SK-N-MC (cell line): ENCODE data around the gene OSGIN1.

Experiments
- DNase-seq: peaks from one replicate; pipeline ENCODE4 v3.0.0-alpha.2; 2011; ENCODE audit warnings: low read depth, low spot score
- H3K27ac ChIP-seq: fragments of 200-600 bp; sonication (generic); 2 replicates; pipeline ENCODE4 v1.5.1; 2016; ENCODE audit warnings: mixed run types
- H3K36me3 ChIP-seq: fragments of 200-600 bp; sonication (generic); 2 replicates; pipeline ENCODE4 v1.6.1; 2017; ENCODE audit warnings: antibody characterized with exemption, low read length, mixed read lengths; ENCODE audit not compliant: insufficient read depth
- H3K4me3 ChIP-seq: fragments of 200-600 bp; sonication (generic); 2 replicates; pipeline ENCODE4 v1.5.1; 2016
- H3K9ac ChIP-seq: fragments of 200-600 bp; sonication (generic); 2 replicates; pipeline ENCODE4 v1.8.0; 2017; ENCODE audit warnings: mixed run types, mixed read lengths; ENCODE audit not compliant: insufficient read length
- H3K9me3 ChIP-seq: fragments of 200-600 bp; sonication (generic); 2 replicates; pipeline ENCODE4 v1.6.1; 2017; ENCODE audit warnings: low read depth, mild to moderate bottlenecking, antibody characterized with exemption, low read length, moderate library complexity, mixed read lengths
- EZH2 ChIP-seq: fragments of 200-600 bp; sonication (generic); IDR thresholded peaks from one replicate; pipeline ENCODE4 v1.6.1; 2017; ENCODE audit warnings: antibody characterized with exemption
- FOXP2 ChIP-seq: optimal IDR thresholded peaks from 2 replicates; pipeline ENCODE3; 2011; ENCODE audit warnings: mild to moderate bottlenecking, moderate library complexity; ENCODE audit not compliant: insufficient read depth; ENCODE audit errors: extremely low read length, control extremely low read depth
- POLR2AphosphoS5 ChIP-seq: IDR thresholded peaks from 2 replicates; pipeline ENCODE4 v1.6.1; 2012; ENCODE audit warnings: mild to moderate bottlenecking, low read depth, low read length, borderline replicate concordance

Gene OSGIN1

DNA sequence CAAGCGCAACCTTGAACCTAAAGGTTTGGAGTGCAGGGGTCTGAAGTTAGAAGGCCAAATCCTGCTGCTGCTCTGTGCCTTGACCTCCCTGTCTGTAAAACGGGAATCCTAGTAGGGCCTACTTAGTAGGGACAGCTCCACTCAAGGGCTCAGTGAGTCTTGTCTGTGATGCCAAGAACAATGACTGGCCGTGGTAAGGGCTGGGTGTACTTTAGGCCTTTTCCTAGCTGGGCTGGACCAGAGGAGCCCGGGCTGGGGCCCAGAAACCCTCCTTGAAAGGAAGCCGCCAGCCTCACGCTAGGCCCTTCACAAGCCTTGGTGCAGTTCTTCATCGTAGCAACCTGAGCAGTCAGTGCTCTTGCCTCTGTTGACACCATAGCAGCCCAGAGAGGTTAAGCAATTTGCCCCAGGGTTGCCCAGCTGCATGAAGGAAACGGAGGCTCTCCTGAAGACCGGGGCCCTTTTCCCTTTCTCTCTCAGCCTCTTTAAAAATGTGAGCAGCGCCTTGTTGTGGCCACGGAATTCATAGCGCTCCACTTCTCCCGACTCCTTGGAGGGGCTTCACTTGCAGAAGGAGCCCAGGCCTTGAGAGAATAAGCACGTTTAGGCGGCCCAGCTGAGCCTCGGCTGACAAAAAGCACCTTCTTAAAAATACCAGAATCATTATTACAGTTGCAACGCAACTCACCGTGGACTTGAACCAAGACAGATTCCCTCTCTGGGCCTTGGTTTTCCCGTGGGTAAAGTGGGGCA is 19.4 kb downstream of the OSGIN1 start:
- no peak for TF ChIP-seq FOXP2
- TF ChIP-seq EZH2: no peak
- TF ChIP-seq POLR2AphosphoS5: no peak

DNA sequence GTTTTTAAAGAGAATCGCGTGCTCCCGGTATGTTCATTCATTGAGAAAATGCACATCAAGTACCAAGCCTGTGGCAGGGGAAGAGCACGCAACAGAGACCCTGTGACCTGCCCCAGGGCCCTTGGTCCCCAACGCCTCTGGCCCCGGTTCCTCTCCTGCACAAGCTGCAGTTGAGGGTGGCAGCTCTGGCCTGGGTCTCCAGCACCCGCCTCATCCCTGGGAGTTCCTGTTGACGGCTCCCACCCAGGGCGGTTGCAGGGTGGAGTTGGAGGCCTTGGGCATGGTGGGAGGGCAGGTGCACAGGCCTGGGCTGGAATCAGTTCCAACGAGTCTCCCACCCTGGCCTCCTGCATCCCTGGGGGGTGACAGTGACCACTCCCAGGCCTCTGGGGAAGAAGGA is 20.0 kb downstream of the OSGIN1 start:
- Histone ChIP-seq H3K9me3 (no peaks in the 10 kb centered on the region), H3K36me3 (no peaks in the 10 kb centered on the region), H3K27ac (no peak overlapping the region), H3K9ac (no peak overlapping the region), H3K4me3 (no peak overlapping the region)
- TF ChIP-seq EZH2 (no peak), POLR2AphosphoS5 (no peak), FOXP2 (no peak)
- no peak for DNase-seq

More for the DNA sequence above, 19.4 kb downstream of the OSGIN1 start:
- H3K4me3 ChIP-seq: no peak overlapping the region
- H3K9ac ChIP-seq: no peak overlapping the region
- no peak overlapping the region for H3K27ac ChIP-seq
- H3K36me3 ChIP-seq: no peaks in the 10 kb centered on the region
- no peaks in the 10 kb centered on the region for H3K9me3 ChIP-seq
- no peak for DNase-seq

DNA sequence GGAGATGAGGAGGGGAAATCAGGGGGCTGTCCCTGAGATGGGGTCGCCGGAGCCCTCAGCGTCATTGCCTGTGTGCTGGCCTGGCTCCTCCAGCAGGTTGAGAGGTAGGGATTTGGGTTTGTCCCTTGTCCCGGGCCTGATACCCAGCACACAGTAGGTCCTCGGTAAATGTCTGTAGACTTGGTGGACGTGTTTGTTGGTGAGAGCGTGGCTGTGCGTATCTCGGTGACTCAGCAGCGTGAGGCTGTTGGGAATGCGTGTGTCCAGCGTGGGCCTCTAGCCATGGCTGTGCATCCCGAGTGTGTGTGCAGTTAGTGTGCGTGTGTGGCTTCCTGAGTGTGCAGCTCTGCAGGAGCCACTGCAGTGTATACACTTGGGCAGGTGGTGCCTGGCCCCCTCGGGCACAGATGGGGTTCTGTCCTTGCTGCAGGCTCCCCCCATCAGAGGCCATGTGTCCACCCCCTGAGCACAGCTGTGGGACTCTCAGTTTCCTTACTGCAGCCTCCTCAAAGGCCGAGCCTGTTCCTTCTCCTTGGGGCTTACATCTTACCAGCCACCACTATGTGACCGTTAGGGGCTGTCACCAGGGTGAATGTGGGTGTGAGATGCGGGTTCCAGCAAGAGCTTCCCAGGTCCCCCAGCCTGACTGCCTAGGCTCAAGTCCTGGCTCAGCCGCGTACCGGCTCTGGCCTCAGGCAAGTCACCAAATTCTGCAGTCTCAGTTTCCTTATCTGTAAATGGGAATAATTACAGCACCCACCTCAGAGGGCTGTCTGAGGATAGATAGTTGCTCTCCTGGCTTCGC is 20.7 kb downstream of the OSGIN1 start:
- no peak overlapping the region for H3K9ac ChIP-seq
- DNase-seq: no peak
- TF ChIP-seq EZH2 (no peak), FOXP2 (no peak), POLR2AphosphoS5 (no peak)
- no peak overlapping the region for H3K27ac ChIP-seq
- H3K4me3 ChIP-seq: no peak overlapping the region
- no peaks in the 10 kb centered on the region for H3K36me3 ChIP-seq
- H3K9me3 ChIP-seq: no peaks in the 10 kb centered on the region

DNA sequence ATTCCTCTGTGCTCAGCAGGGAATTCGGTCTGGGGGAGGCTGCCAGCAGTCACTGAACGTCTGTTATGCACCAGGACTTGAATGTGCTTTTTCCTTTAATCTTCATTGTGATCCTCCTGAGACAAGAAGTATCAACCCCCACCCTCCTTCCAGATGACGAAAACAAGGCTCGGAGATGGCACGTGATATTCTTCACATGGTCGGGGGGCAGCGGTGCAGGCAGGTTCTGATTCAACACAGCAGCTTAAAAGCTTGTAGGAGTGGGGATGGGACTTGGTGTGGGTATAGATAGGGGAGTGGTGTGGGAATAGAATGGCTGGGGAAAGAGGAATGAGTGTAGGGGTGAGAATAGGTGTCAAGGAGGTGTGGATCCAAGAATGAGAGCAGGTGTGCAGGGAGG is 21.4 kb downstream of the OSGIN1 start:
- H3K9ac ChIP-seq: no peak overlapping the region
- no peak for TF ChIP-seq POLR2AphosphoS5
- no peaks in the 10 kb centered on the region for H3K9me3 ChIP-seq
- no peaks in the 10 kb centered on the region for H3K36me3 ChIP-seq
- H3K4me3 ChIP-seq: no peak overlapping the region
- DNase-seq: no peak
- H3K27ac ChIP-seq: no peak overlapping the region

DNA sequence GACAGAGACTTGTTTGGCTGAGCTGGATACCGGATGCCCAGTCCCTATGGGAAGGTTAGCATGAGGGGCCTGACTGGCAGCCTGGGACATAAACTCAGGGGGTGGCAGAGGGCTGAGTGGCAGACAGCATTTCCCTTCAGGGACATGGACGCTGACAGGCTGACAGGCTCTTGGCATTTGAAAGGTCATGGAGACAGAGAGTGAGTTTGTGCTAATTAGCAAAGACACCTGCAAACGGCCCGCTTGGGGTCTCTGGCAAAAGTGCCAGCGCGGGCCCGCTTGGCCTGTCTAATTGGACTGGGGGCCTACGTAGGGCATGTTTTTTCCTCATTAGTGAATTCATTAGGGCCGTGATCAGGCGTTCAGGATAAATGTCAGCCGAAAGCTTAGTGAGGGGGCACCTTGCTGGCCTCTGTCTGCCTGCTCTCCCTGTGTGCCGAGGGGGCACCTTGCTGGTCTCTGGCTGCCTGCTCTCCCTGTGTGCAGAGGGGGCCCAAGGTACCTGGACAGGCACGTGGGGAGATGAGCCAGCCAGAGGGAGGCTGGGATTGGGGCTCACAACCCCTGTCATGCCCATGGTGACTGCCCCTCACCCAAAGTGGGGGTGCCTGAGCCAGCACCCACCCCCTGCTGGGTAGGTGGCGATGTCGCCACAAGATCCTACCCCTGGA is 22.7 kb downstream of the OSGIN1 start:
- no peak for DNase-seq
- no peak for TF ChIP-seq EZH2
- no peak for TF ChIP-seq POLR2AphosphoS5
- no peak for TF ChIP-seq FOXP2
- H3K9ac ChIP-seq: no peak overlapping the region
- H3K9me3 ChIP-seq: no peaks in the 10 kb centered on the region
- no peak overlapping the region for H3K4me3 ChIP-seq
- H3K27ac ChIP-seq: no peak overlapping the region
- H3K36me3 ChIP-seq: no peaks in the 10 kb centered on the region

DNA sequence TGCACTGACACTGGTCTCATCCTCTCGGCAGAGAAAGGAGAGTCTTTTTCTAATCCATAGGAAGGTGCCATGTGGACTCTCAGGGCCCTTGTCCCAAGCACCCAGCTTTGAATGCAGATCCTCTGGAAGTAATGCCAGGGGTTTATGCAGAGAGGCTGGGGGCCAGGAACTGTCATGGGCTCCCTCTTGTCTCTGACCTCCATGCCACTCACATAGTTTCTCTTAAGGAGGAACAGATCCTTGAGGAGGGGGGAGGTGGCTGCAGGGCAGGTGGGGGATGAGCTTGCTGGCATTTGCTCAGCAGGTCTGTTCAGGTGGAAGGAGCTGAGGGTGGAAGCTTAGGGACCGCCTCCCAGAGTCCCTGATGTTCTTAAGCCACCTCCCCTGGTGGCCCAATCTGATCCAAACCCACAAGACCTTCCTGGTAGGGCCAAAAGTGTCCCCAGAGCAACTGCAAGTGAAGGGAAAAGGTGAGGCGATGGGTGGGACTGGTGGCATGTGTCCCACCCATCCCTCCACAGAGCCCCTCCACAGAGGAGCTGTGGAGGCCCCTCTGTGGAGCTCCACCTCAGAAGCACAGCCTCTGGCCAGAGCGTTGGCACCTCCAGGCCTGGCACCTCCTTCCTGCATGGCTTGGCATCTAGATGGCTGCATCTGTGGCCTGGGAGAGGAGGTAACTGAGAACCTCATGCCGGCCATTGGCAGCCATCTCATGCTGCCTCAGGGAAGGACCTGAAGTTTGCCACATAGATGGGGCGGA is 24.2 kb downstream of the OSGIN1 start:
- Histone ChIP-seq H3K27ac (no peak overlapping the region), H3K9me3 (no peaks in the 10 kb centered on the region), H3K4me3 (no peak overlapping the region), H3K36me3 (no peaks in the 10 kb centered on the region), H3K9ac (no peak overlapping the region)
- TF ChIP-seq EZH2: no peak
- no peak for TF ChIP-seq POLR2AphosphoS5
- no peak for TF ChIP-seq FOXP2
- no peak for DNase-seq

DNA sequence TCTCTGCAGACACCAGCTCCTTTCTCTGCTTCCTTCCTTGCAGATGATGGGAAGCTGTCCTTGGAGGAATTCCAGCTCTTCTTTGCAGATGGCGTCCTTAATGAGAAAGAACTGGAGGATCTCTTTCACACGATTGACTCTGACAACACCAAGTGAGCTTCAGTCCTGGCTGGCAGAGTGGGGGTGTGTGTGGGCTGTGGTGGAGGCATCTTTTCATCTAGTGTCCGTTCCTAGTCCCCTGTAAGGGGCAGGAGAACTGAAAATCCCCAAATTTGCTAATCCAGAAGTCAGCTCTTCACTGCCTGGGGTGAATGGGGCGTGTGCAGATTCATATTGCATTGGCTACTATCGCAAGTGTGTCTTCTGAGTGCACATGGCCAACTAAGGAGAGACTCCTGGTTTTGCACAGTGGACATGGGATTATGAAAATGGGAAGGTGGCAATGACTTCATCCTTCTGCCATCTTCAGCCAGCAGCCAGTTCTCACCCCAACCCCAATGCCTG is 25.4 kb downstream of the OSGIN1 start:
- DNase-seq: no peak
- Histone ChIP-seq H3K4me3 (no peak overlapping the region), H3K9ac (no peak overlapping the region), H3K36me3 (no peaks in the 10 kb centered on the region), H3K27ac (no peak overlapping the region), H3K9me3 (no peaks in the 10 kb centered on the region)
- no peak for TF ChIP-seq POLR2AphosphoS5
- TF ChIP-seq FOXP2: no peak
- no peak for TF ChIP-seq EZH2

DNA sequence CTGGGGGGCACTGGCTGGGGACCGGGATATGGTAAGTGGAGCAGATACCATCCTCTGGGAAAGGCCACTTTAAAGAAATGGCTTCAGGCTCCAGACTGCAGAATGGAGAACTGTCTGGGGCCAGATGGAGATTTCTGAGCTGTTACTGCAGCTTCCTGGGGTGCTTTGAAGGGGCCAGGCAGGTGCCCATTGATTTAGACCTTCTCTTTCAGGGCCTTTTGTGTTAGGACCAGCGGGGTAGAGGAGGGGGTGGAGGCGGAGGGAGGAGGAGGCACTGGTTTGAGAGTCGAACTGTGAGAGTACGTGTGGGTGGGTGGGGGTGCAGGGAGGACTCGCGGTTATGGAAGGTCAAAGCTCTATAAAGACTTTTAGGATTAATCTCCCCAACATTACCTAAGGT is 26.4 kb downstream of the OSGIN1 start:
- TF ChIP-seq POLR2AphosphoS5: no peak
- TF ChIP-seq FOXP2: no peak
- TF ChIP-seq EZH2: no peak
- no peak overlapping the region for H3K4me3 ChIP-seq
- no peak for DNase-seq

More for the DNA sequence above, 26.4 kb downstream of the OSGIN1 start:
- H3K9ac ChIP-seq: no peak overlapping the region
- no peaks in the 10 kb centered on the region for H3K9me3 ChIP-seq
- no peaks in the 10 kb centered on the region for H3K36me3 ChIP-seq
- no peak overlapping the region for H3K27ac ChIP-seq
